Effector memory CD4-positive, alpha-beta T cell (primary cell): ENCODE measurements around the gene PIP5KL1.

Source experiments
- DNase-seq, 3 donors: peaks; one replicate each; pipeline ENCODE4 v3.0.0-alpha.2; 2020
- H3K27ac ChIP-seq: 2 replicates; pipeline ENCODE4 v1.7.0; 2013; ENCODE audit warnings: mild to moderate bottlenecking, low read length, moderate library complexity; ENCODE audit not compliant: insufficient read depth, poor library complexity, severe bottlenecking
- H3K27me3 ChIP-seq: replicated peaks from 2 replicates; pipeline ENCODE4 v1.7.0; 2013; ENCODE audit warnings: mild to moderate bottlenecking, low read length; ENCODE audit not compliant: insufficient read depth, control insufficient read depth, poor library complexity, severe bottlenecking
- H3K36me3 ChIP-seq: 2 replicates; pipeline ENCODE4 v1.7.0; 2013; ENCODE audit warnings: mild to moderate bottlenecking, low read length, moderate library complexity; ENCODE audit not compliant: control insufficient read depth, insufficient read depth
- H3K4me1 ChIP-seq: 2 replicates; pipeline ENCODE4 v1.7.0; 2013; ENCODE audit warnings: low read length, mild to moderate bottlenecking; ENCODE audit not compliant: control insufficient read depth, insufficient read depth, poor library complexity, severe bottlenecking
- H3K4me3 ChIP-seq: 2 replicates; pipeline ENCODE4 v1.7.0; 2013; ENCODE audit warnings: low read length, low read depth, mild to moderate bottlenecking; ENCODE audit not compliant: insufficient read depth, poor library complexity, severe bottlenecking
- H3K9me3 ChIP-seq: 2 replicates; pipeline ENCODE4 v1.7.0; 2013; ENCODE audit warnings: mild to moderate bottlenecking, low read length, moderate library complexity; ENCODE audit not compliant: control insufficient read depth

Gene PIP5KL1

DNA sequence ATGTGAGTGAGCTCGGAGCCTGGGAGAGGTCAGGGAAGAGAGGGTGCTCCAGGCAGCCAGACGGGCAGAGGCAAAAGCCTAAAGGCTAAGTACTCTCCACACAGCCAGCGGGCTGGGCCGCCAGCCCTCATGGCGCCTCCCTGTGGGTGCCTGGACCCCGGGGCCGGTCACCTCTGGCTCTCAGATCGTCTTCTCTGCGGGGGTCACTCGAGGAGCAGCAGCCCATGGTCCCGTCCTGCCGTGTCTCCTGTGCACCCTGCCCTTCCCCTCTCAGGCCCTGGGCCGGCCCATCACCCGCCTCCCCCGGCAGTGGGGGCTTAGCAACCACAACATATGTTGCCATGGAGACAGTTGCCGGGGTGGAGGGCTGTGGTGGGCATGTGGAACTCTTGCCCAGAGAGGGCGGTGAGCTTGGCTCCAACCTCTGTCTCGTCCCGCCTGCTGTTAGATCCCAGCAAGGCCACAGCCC lies 57.3 kb downstream of the PIP5KL1 start:
- Histone ChIP-seq H3K4me3 (no peak overlapping the region), H3K27ac (no peak overlapping the region), H3K36me3 (no peaks in the 10 kb centered on the region), H3K4me1 (peaks cover 9% of the 10 kb centered on the region), H3K9me3 (no peaks in the 10 kb centered on the region), H3K27me3 (no peaks in the 10 kb centered on the region)
- no peak for DNase-seq

DNA sequence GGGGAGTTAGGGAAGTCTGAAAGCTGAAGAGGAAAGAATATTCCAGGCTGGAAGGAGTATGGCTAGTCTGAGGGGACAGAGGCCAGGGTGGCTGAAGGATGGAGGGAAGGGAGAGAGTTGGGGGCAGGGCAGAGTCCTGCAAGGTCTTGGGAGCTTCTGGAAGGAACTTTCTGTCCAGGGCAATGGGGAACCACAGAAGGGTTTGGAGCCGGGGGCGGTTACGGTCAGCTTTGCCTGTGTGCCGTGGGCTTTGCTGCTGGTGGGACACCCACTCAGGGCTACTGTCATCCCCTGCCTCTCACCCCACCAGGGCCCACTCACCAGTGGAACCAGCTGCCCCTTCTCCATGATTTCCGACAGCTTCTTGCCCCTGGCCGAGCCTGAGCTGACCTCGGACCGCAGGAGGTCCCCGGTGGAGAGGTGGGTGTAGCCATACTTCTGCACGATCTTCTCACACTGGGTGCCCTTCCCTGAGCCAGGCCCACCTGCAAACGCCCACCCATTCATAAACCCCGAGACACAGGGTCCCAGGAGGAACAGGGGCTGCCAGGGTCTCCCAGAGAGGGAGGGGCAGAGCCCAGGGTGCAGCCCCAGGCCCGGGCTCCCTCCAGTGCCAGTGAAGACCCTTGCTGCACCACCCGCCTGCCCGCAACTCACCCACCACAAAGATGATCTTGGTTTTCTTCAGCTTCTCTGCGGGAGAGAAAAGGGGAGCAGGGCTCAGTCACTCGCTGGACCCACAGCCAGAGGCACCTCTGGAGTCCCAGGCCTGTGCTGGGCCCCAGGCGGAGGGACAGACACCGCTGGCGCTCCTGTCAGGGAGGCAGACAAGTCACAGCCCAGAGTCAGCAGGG lies 58.0 kb downstream of the PIP5KL1 start:
- Histone ChIP-seq H3K4me1 (peaks cover 4% of the 10 kb centered on the region), H3K27me3 (no peaks in the 10 kb centered on the region), H3K9me3 (no peaks in the 10 kb centered on the region), H3K4me3 (no peak overlapping the region), H3K36me3 (no peaks in the 10 kb centered on the region), H3K27ac (no peak overlapping the region)
- no peak for DNase-seq

DNA sequence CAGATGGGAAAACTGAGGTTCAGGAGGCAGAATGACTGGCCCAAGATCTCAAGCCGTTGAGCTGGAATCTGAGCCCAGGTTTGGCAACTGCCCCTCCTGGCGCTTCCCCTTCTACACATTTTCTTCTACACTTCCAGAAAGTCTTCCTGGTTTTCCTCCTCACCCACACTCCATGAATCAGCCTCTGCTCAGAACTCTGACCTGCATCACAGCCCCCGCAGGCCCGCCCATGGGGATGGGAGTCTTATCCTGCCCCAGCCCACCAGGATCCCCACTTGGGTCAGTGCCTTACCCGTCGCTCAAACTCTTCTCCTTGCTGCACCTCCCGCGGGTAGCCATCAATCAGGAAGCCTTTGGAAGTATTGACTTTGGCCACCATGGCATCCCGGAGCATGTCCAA lies 59.0 kb downstream of the PIP5KL1 start:
- no peak for DNase-seq

DNA sequence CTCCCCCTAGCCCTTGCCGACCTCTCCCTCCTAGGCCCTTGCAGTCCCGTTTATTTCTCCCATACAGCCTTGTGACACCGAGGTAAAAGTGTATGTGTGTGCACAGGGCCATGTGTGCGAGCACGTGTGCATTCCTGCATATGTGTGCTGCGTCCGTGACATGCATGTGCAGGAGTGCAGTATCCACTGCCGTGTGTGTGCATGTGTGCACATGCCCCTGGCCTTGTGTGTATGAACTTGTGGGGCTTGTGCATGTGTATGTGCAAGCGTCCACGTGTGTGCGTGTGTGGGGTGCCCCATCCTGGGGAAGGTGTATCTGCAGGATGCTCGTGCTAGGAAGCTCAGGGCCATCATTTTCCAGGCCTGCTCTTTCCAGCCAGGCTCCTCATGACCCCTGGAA lies 59.7 kb downstream of the PIP5KL1 start:
- H3K36me3 ChIP-seq: no peaks in the 10 kb centered on the region
- peaks cover 3% of the 10 kb centered on the region for H3K4me1 ChIP-seq
- H3K27ac ChIP-seq: no peak overlapping the region
- no peak overlapping the region for H3K4me3 ChIP-seq
- H3K9me3 ChIP-seq: no peaks in the 10 kb centered on the region
- no peak for DNase-seq
- H3K27me3 ChIP-seq: no peaks in the 10 kb centered on the region

More for the DNA sequence above, 59.0 kb downstream of the PIP5KL1 start:
- no peaks in the 10 kb centered on the region for H3K36me3 ChIP-seq
- H3K4me3 ChIP-seq: no peak overlapping the region
- no peaks in the 10 kb centered on the region for H3K9me3 ChIP-seq
- H3K27me3 ChIP-seq: no peaks in the 10 kb centered on the region
- no peak overlapping the region for H3K27ac ChIP-seq
- H3K4me1 ChIP-seq: peaks cover 3% of the 10 kb centered on the region
